K562 (cell line): ENCODE data around the gene GPR3. TPM values are rescaled to one million over a fixed set of nuclear protein-coding genes. Genes with fewer than 3 reads are reported as not detected.
A peak's percentile ranks its signal among the peaks of the same experiment; 100 is the strongest.

Source experiments
- CBX5 ChIP-seq: IDR thresholded peaks from 2 replicates; pipeline ENCODE4 v1.6.1; 2014; ENCODE audit warnings: low read depth, borderline replicate concordance
- E2F4 ChIP-seq: sonication (generic); formaldehyde crosslinking; IDR thresholded peaks from 2 replicates; pipeline ENCODE4 v1.8.0; 2022; ENCODE audit warnings: mild to moderate bottlenecking, low read depth, missing genetic modification reagents
- ESRRA ChIP-seq: fragments of 450-650 bp; IDR thresholded peaks from 2 replicates; pipeline ENCODE4 v1.6.1; 2014; ENCODE audit warnings: low read depth, mild to moderate bottlenecking, moderate library complexity, borderline replicate concordance
- GABPB2 ChIP-seq: fragments of 250-450 bp; sonication (Bioruptor Pico); conservative IDR thresholded peaks from 2 replicates; pipeline ENCODE4 v1.5.1; 2021; ENCODE audit warnings: mild to moderate bottlenecking
- HDAC8 ChIP-seq: fragments of 450-650 bp; IDR thresholded peaks from 2 replicates; pipeline ENCODE4 v1.6.1; 2016; ENCODE audit warnings: mild to moderate bottlenecking, missing genetic modification characterization, moderate library complexity, missing compliant biosample characterization
- MEF2A ChIP-seq: IDR thresholded peaks from 2 replicates; pipeline ENCODE4 v1.6.1; 2011; ENCODE audit warnings: low read depth, mild to moderate bottlenecking, low read length, moderate library complexity; ENCODE audit not compliant: control insufficient read depth
- MXI1 ChIP-seq: IDR thresholded peaks from 2 replicates; pipeline ENCODE4 v1.6.1; 2011; ENCODE audit warnings: low read depth, mild to moderate bottlenecking, improper control_type of control experiment, low read length
- MYNN ChIP-seq, 2 experiments: sonication (generic); formaldehyde crosslinking in 1 of 2; IDR thresholded peaks; 2 replicates each; pipeline versions ENCODE4 v1.5.0 to v1.6.1; 2016 to 2020; ENCODE audit warnings: antibody characterized with exemption in 1 of 2, missing genetic modification reagents in 1 of 2
- NCOA4 ChIP-seq: fragments of 450-650 bp; IDR thresholded peaks from 2 replicates; pipeline ENCODE4 v1.6.1; 2018; ENCODE audit warnings: mild to moderate bottlenecking; ENCODE audit not compliant: partially characterized antibody
- NFIC ChIP-seq: fragments of 450-650 bp; IDR thresholded peaks from 2 replicates; pipeline ENCODE4 v1.6.1; 2017; ENCODE audit warnings: mild to moderate bottlenecking, inconsistent platforms
- NR2C1 ChIP-seq, 2 experiments: fragments of 450-650 bp; IDR thresholded peaks; 2 replicates each; pipeline ENCODE4 v1.6.1; 2017; ENCODE audit warnings: mild to moderate bottlenecking in 2 of 2, antibody characterized with exemption in 1 of 2, inconsistent platforms in 1 of 2, missing compliant biosample characterization in 1 of 2, missing genetic modification characterization in 1 of 2
- POLR2B ChIP-seq: fragments of 450-650 bp; IDR thresholded peaks from 2 replicates; pipeline ENCODE4 v1.6.1; 2018; ENCODE audit warnings: low read depth; ENCODE audit not compliant: partially characterized antibody
- RAD21 ChIP-seq, 2 experiments: fragments of 250-450 bp in 1 of 2; fragments of 450-650 bp in 1 of 2; sonication (Bioruptor Pico) in 1 of 2; formaldehyde crosslinking in 1 of 2; IDR thresholded peaks in 1 of 2; conservative IDR thresholded peaks in 1 of 2; 2 replicates each; pipeline versions ENCODE4 v1.4.0 to v1.8.0; 2020 to 2022; ENCODE audit warnings: mild to moderate bottlenecking in 2 of 2, moderate library complexity in 1 of 2
- RBM22 ChIP-seq: fragments of 200-400 bp; formaldehyde crosslinking; IDR thresholded peaks from 2 replicates; pipeline ENCODE4 v1.6.1; 2018; ENCODE audit warnings: low read length, low read depth; ENCODE audit not compliant: poor library complexity, severe bottlenecking
- RHOXF2B ChIP-seq: fragments of 250-450 bp; sonication (Bioruptor Pico); conservative IDR thresholded peaks from 2 replicates; pipeline ENCODE4 v1.5.1; 2021
- SAFB ChIP-seq: fragments of 200-400 bp; formaldehyde crosslinking; IDR thresholded peaks from 2 replicates; pipeline ENCODE4 v1.6.1; 2017; ENCODE audit warnings: low read depth, low read length, borderline replicate concordance
- SOX6 ChIP-seq: fragments of 450-650 bp; IDR thresholded peaks from 2 replicates; pipeline ENCODE4 v1.6.1; 2014; ENCODE audit warnings: mild to moderate bottlenecking
- SP2 ChIP-seq: IDR thresholded peaks from 2 replicates; pipeline ENCODE4 v1.6.1; 2011; ENCODE audit warnings: mild to moderate bottlenecking, low read depth, low read length, moderate library complexity; ENCODE audit not compliant: poor library complexity, severe bottlenecking; ENCODE audit errors: extremely low read depth
- SRSF9 ChIP-seq: fragments of 200-400 bp; formaldehyde crosslinking; IDR thresholded peaks from 2 replicates; pipeline ENCODE4 v1.6.1; 2017; ENCODE audit warnings: low read depth, low read length, borderline replicate concordance
- TCF7 ChIP-seq: sonication (generic); IDR thresholded peaks from 2 replicates; pipeline ENCODE4 v1.6.1; 2016; ENCODE audit warnings: antibody characterized with exemption, borderline replicate concordance
- ZBTB8A ChIP-seq: fragments of 450-650 bp; IDR thresholded peaks from 2 replicates; pipeline ENCODE4 v1.6.1; 2018; ENCODE audit warnings: mild to moderate bottlenecking, moderate library complexity; ENCODE audit not compliant: partially characterized antibody
- ZFP30 ChIP-seq: fragments of 250-450 bp; sonication (Bioruptor Pico); IDR thresholded peaks from 2 replicates; pipeline ENCODE4 v1.8.0; 2022; ENCODE audit warnings: moderate library complexity, mild to moderate bottlenecking, inconsistent platforms, borderline replicate concordance
- ZNF639 ChIP-seq, 2 experiments: fragments of 200-800 bp in 1 of 2; sonication (Bioruptor generic) in 1 of 2; sonication (generic) in 1 of 2; formaldehyde crosslinking in 1 of 2; IDR thresholded peaks in 1 of 2; conservative IDR thresholded peaks in 1 of 2; 2 replicates each; pipeline versions ENCODE4 v1.5.0 to v1.6.1; 2016 to 2020; ENCODE audit warnings: missing compliant biosample characterization in 1 of 2, missing genetic modification characterization in 1 of 2, missing genetic modification reagents in 1 of 2
- ZNF655 ChIP-seq: fragments of 250-450 bp; sonication (Bioruptor Pico); IDR thresholded peaks from 2 replicates; pipeline ENCODE4 v1.5.0; 2021
- ZNF780A ChIP-seq: fragments of 250-450 bp; sonication (Bioruptor Pico); IDR thresholded peaks from 2 replicates; pipeline ENCODE4 v1.5.0; 2021; ENCODE audit warnings: mild to moderate bottlenecking
- polyA plus RNA-seq, 8 experiments: library from polyadenylated mRNA; depleted of rRNA in 4 of 8; stranded (reverse) in 5 of 8; unstranded in 3 of 8; fragments of >200 nt; fragmentation: Nextera tagmentation in 2 of 8; fragmentation: Illumina TruSeq in 1 of 8; extraction: Ambion mirVana in 2 of 8; extraction: Trizol in 1 of 8; gene quantifications; 2 replicates each; pipeline versions ENCODE4 v1.2.1 to v1.2.3, GENCODE V29; 2011 to 2014; ENCODE audit warnings: inconsistent platforms in 1 of 8, missing spikeins in 1 of 8
- total RNA-seq, 7 experiments: library from RNA; depleted of rRNA in 6 of 7; stranded (reverse); fragments of >200 nt in 6 of 7; fragmentation: Illumina TruSeq in 2 of 7; extraction: Trizol in 2 of 7; gene quantifications; 2 replicates each; pipeline versions ENCODE4 v1.2.1 to v1.2.3, GENCODE V29; 2011 to 2021; ENCODE audit warnings: low replicate concordance in 1 of 7

The GPR3 gene
- total and polyA plus RNA-seq, 9 of the 15 experiments (the other 6 are each of a cell fraction or from before 2014, with no cell fraction given), result 0.24 to 11.5 (median 3.7) TPM

- no peak for TF ChIP-seq GABPB2 (CRISPR knock-in tag)
- TF ChIP-seq ZBTB8A, result no peak
- no peak for TF ChIP-seq ESRRA
- TF ChIP-seq E2F4 (CRISPR knock-in tag), result no peak
- TF ChIP-seq NCOA4, result no peak
- TF ChIP-seq ZNF780A (CRISPR knock-in tag), result no peak
- peak; percentile 47 for TF ChIP-seq POLR2B
- no peak for TF ChIP-seq NFIC
- TF ChIP-seq NR2C1 (IDR thresholded peaks at IDR 0.05), result no peak
- no peak for TF ChIP-seq NR2C1 (tag; IDR thresholded peaks at IDR 0.05)
- no peak for TF ChIP-seq SOX6
- TF ChIP-seq ZNF639 (CRISPR knock-in tag; conservative IDR thresholded peaks at IDR 0.05 in 1 of 2, IDR thresholded peaks at IDR 0.05 in 1 of 2), result no peak
- TF ChIP-seq RAD21 (CRISPR knock-in tag; conservative IDR thresholded peaks at IDR 0.05 in 1 of 2, IDR thresholded peaks at IDR 0.05 in 1 of 2), result peak in 1 of 2 experiments; percentile 40; a peak in 1 of 4 replicates
- no peak for TF ChIP-seq SAFB
- no peak for TF ChIP-seq ZNF655 (CRISPR knock-in tag)
- TF ChIP-seq MEF2A, result no peak
- TF ChIP-seq RBM22, result peak; percentile 85
- TF ChIP-seq CBX5, result no peak
- no peak for TF ChIP-seq TCF7
- TF ChIP-seq MXI1, result no peak
- TF ChIP-seq MYNN (IDR thresholded peaks at IDR 0.05), result peak; percentile 88
- TF ChIP-seq MYNN (CRISPR knock-in tag; IDR thresholded peaks at IDR 0.05), result no peak
- TF ChIP-seq SRSF9, result no peak
- no peak for TF ChIP-seq HDAC8 (tag)
- no peak for TF ChIP-seq ZFP30
- TF ChIP-seq SP2, result no peak
- TF ChIP-seq RHOXF2B (CRISPR knock-in tag), result no peak
Measured at GRCh38 chr1:27402349-27402754, 9.9 kb downstream of the GPR3 start (continued).
